Neural cell (in vitro differentiated cells): Measurements from ENCODE around the gene P2RX3. TPM values are rescaled to one million over a fixed set of nuclear protein-coding genes. Genes with fewer than 3 reads are reported as not detected.

Experiments
- H2AFZ ChIP-seq: fragments of 200-600, 300-800 bp; sonication (generic), shearing (Covaris generic); 2 replicates; pipeline ENCODE4 v1.6.0; 2014; ENCODE audit warnings: low read depth, mild to moderate bottlenecking, antibody characterized with exemption, low read length, moderate library complexity
- H3F3A ChIP-seq: fragments of 200-600 bp; shearing (Covaris generic); 2 replicates; pipeline ENCODE4 v1.6.1; 2016; ENCODE audit warnings: mild to moderate bottlenecking, moderate library complexity, mixed read lengths, antibody characterized with exemption, low read length; ENCODE audit not compliant: insufficient read depth, poor library complexity, severe bottlenecking
- H3K27ac ChIP-seq: fragments of 200-600, 300-800 bp; sonication (generic), shearing (Covaris generic); 2 replicates; pipeline ENCODE4 v1.5.1; 2014; ENCODE audit warnings: mild to moderate bottlenecking, low read length, moderate library complexity
- H3K27me3 ChIP-seq: fragments of 300-800, 200-600 bp; sonication (generic), shearing (Covaris generic); 2 replicates; pipeline ENCODE4 v1.6.0; 2014; ENCODE audit warnings: mild to moderate bottlenecking, low read depth, low read length, moderate library complexity; ENCODE audit not compliant: insufficient read depth
- H3K36me3 ChIP-seq: fragments of 300-800, 200-600 bp; sonication (generic), shearing (Covaris generic); 2 replicates; pipeline ENCODE4 v1.5.1; 2014; ENCODE audit warnings: mild to moderate bottlenecking, antibody characterized with exemption, low read length, moderate library complexity; ENCODE audit not compliant: insufficient read depth
- H3K4me2 ChIP-seq: fragments of 300-800, 200-600 bp; sonication (generic), shearing (Covaris generic); 2 replicates; pipeline ENCODE4 v1.6.0; 2014; ENCODE audit warnings: mild to moderate bottlenecking, low read length
- H3K4me3 ChIP-seq: fragments of 300-800, 200-600 bp; sonication (generic), shearing (Covaris generic); 2 replicates; pipeline ENCODE4 v1.5.1; 2014; ENCODE audit warnings: mild to moderate bottlenecking, low read length, moderate library complexity
- H3K79me2 ChIP-seq: fragments of 200-600 bp; shearing (Covaris generic); replicated peaks from 2 replicates; pipeline ENCODE4 v1.6.0; 2014; ENCODE audit warnings: mild to moderate bottlenecking, low read length, moderate library complexity; ENCODE audit not compliant: insufficient read depth
- H3K9ac ChIP-seq: fragments of 300-800, 200-600 bp; sonication (generic), shearing (Covaris generic); 2 replicates; pipeline ENCODE4 v1.6.1; 2016; ENCODE audit warnings: mild to moderate bottlenecking, low read length, mixed read lengths
- H3K9me2 ChIP-seq: fragments of 200-600 bp; shearing (Covaris generic); 2 replicates; pipeline ENCODE4 v1.6.1; 2016; ENCODE audit warnings: mild to moderate bottlenecking, low read length, mixed read lengths; ENCODE audit not compliant: insufficient read depth
- H3K9me3 ChIP-seq: fragments of 200-600, 300-800 bp; sonication (generic), shearing (Covaris generic); 2 replicates; pipeline ENCODE4 v1.6.1; 2016; ENCODE audit warnings: mild to moderate bottlenecking, mixed run types, low read length, moderate library complexity, mixed read lengths
- H4K20me1 ChIP-seq: fragments of 200-600 bp; shearing (Covaris generic); 2 replicates; pipeline ENCODE4 v1.6.1; 2016; ENCODE audit warnings: mild to moderate bottlenecking, mixed run types; ENCODE audit not compliant: insufficient read depth
- CTCF ChIP-seq: fragments of 450-650 bp; IDR thresholded peaks from 2 replicates; pipeline ENCODE4 v1.5.1; 2014; ENCODE audit warnings: antibody characterized with exemption, mild to moderate bottlenecking, moderate library complexity; ENCODE audit not compliant: poor library complexity, severe bottlenecking
- EP300 ChIP-seq: fragments of 450-650 bp; conservative IDR thresholded peaks from 2 replicates; pipeline ENCODE4 v1.6.1; 2014; ENCODE audit warnings: antibody characterized with exemption, mild to moderate bottlenecking, moderate library complexity; ENCODE audit not compliant: poor library complexity, severe bottlenecking
- EZH2 ChIP-seq: fragments of 200-600, 300-800 bp; shearing (Covaris generic), sonication (generic); IDR thresholded peaks from 2 replicates; pipeline ENCODE4 v1.6.1; 2014; ENCODE audit warnings: antibody characterized with exemption, low read length, borderline replicate concordance, mild to moderate bottlenecking; ENCODE audit not compliant: insufficient read depth, poor library complexity, severe bottlenecking
- MXI1 ChIP-seq: fragments of 450-650 bp; conservative IDR thresholded peaks from 2 replicates; pipeline ENCODE4 v1.6.1; 2014; ENCODE audit warnings: antibody characterized with exemption, mild to moderate bottlenecking; ENCODE audit not compliant: poor library complexity, severe bottlenecking
- POLR2AphosphoS5 ChIP-seq: IDR thresholded peaks from 2 replicates; pipeline ENCODE4 v1.6.1; 2012
- RAD21 ChIP-seq: fragments of 450-650 bp; conservative IDR thresholded peaks from 2 replicates; pipeline ENCODE4 v1.6.1; 2014; ENCODE audit warnings: antibody characterized with exemption, mild to moderate bottlenecking, moderate library complexity
- REST ChIP-seq: IDR thresholded peaks from 2 replicates; pipeline ENCODE4 v1.6.1; 2012; ENCODE audit warnings: borderline replicate concordance
- SMC3 ChIP-seq: fragments of 450-650 bp; conservative IDR thresholded peaks from 2 replicates; pipeline ENCODE4 v1.6.1; 2014; ENCODE audit warnings: antibody characterized with exemption, mild to moderate bottlenecking, moderate library complexity; ENCODE audit not compliant: poor library complexity
- TAF1 ChIP-seq: IDR thresholded peaks from 2 replicates; pipeline ENCODE4 v1.6.1; 2012; ENCODE audit warnings: low read depth
- polyA plus RNA-seq: library from polyadenylated mRNA; depleted of rRNA; stranded (reverse); fragments of >200 nt; gene quantifications from 2 replicates; pipeline ENCODE4 v1.2.3, GENCODE V29; 2014

P2RX3 gene
- polyA plus RNA-seq, 1 donor from 2014 or later: not detected

GRCh38 chr11:57407010-57407920 lies 69.1 kb downstream of the P2RX3 start:
- no peaks in the 10 kb centered on the region for H3F3A ChIP-seq
- H3K9ac ChIP-seq: no peak overlapping the region
- no peak overlapping the region for H3K4me3 ChIP-seq
- H3K79me2 ChIP-seq: no peaks in the 10 kb centered on the region
- TF ChIP-seq CTCF (no peak), TAF1 (no peak), POLR2AphosphoS5 (no peak), REST (no peak), EZH2 (no peak), MXI1 (no peak), SMC3 (no peak), RAD21 (no peak), EP300 (no peak)
- H3K4me2 ChIP-seq: no peak overlapping the region
- no peaks in the 10 kb centered on the region for H4K20me1 ChIP-seq
- H3K36me3 ChIP-seq: no peaks in the 10 kb centered on the region
- no peaks in the 10 kb centered on the region for H3K9me3 ChIP-seq
- no peaks in the 10 kb centered on the region for H3K9me2 ChIP-seq
- no peak overlapping the region for H3K27ac ChIP-seq
- no peak overlapping the region for H2AFZ ChIP-seq
- no peaks in the 10 kb centered on the region for H3K27me3 ChIP-seq

- Histone ChIP-seq H3K4me2 (no peak overlapping the region), H3K9me2 (no peaks in the 10 kb centered on the region), H3K4me3 (no peak overlapping the region), H3K9ac (no peak overlapping the region), H4K20me1 (no peaks in the 10 kb centered on the region), H3K9me3 (no peaks in the 10 kb centered on the region), H3K36me3 (no peaks in the 10 kb centered on the region), H2AFZ (no peak overlapping the region), H3F3A (no peaks in the 10 kb centered on the region), H3K79me2 (no peaks in the 10 kb centered on the region), H3K27ac (no peak overlapping the region), H3K27me3 (no peaks in the 10 kb centered on the region)
- TF ChIP-seq POLR2AphosphoS5: no peak
- no peak for TF ChIP-seq EP300
- TF ChIP-seq RAD21: no peak
- TF ChIP-seq TAF1: no peak
- no peak for TF ChIP-seq CTCF
- no peak for TF ChIP-seq MXI1
- TF ChIP-seq EZH2: no peak
- no peak for TF ChIP-seq REST
- no peak for TF ChIP-seq SMC3
Measured at GRCh38 chr11:57407941-57408475, 69.9 kb downstream of the P2RX3 start.
